DLD1 (cell line): ENCODE measurements around the gene KRTAP10-12.

Experiments
- in situ Hi-C: cut with HindIII; loops from 2 replicates; pipeline ENCODE4 v1.10.0; 2017; ENCODE audit warnings: low sequenced_read_pairs

The KRTAP10-12 gene

GRCh38 chr21:44710756-44711326, 13.9 kb downstream of the KRTAP10-12 start:
- in situ Hi-C loops, result no loop called here

- in situ Hi-C loops, result no loop called here
Measured at GRCh38 chr21:44711327-44712202, 14.6 kb downstream of the KRTAP10-12 start, which contains the start of gene TSPEAR. TSPEAR (minus strand) TSS chr21:44711572; CDS start chr21:44711514, 58 bp downstream.

- in situ Hi-C loops, result no loop called here
Measured at GRCh38 chr21:44712203-44713028, 15.4 kb downstream of the KRTAP10-12 start.

DNA sequence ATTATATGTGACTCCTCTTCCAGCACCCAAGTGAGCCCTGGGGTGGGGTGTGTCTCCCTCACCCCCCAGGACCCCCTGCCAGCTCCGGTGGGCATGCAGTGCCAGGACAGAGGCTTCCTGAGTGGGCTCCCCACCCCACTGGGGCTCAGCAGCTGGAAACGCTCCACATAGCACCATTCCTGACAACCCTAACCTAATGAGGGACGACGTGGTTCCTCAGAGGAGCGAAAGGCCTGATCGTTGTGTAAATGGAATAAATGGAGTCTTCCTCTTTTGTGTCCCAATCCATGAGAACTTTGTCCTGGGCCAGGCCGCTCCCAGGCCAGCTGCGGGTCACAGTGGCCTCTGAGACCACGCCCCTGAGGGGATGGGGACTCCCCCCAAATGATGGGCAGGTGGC, 16.2 kb downstream of the KRTAP10-12 start:
- in situ Hi-C loops, result no loop called here

DNA sequence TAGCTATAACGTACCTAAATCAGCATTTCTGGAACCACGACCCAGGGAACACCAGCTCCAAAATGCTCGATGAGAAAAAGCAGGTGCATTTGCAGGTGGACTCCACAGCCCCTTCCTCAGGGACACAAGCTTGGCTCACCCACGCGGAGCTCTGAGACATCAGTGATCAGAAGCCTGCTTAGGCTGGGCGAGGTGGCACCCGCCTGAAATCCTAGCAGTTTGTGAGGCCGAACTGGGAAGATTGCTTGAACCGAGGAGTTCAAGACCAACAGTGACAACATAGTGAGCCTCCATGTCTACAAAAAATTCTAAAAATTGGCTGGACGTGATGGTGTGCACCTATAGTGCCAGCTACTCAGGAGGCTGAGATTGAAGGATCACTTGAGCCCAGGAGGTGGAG, 16.9 kb downstream of the KRTAP10-12 start:
- in situ Hi-C loops, result no loop called here

DNA sequence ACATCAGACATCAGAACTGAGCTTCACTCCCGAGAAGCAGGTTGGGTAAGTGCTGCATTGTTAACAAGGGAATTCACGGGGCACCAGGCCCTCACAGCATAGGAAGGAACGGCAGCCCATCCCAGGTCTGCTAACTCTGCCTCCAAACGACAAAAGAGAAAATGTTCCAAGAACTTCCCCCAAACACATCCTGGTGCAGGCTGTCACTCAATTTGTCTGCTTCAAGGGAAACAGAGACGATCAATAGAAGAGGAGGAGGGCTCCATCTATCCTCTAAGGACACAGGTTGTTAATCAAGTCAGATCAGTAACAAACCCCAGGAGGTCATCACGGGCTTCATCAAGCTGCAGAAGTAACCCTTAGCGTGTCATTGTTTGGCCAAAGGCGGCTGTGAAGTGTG, 17.9 kb downstream of the KRTAP10-12 start:
- in situ Hi-C loops, result no loop called here

DNA sequence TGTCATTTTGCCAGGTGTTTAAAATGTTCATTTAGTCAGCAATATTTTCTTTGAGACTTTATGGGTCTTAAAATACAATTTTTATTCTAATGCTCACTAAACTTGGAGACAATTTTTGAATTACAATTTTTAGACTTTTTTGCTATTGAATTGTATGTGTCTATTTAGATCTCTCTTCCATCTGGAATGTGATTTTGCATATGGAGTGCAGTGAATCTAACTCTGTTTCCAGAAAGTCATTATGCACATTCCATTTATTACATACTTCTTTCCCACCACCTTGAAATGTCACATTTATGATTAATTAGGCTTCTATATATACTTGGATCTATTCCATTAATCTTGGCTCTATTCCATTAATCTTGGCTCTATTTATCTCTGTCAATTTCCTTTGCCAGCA, 20.0 kb downstream of the KRTAP10-12 start:
- in situ Hi-C loops, result no loop called here

DNA sequence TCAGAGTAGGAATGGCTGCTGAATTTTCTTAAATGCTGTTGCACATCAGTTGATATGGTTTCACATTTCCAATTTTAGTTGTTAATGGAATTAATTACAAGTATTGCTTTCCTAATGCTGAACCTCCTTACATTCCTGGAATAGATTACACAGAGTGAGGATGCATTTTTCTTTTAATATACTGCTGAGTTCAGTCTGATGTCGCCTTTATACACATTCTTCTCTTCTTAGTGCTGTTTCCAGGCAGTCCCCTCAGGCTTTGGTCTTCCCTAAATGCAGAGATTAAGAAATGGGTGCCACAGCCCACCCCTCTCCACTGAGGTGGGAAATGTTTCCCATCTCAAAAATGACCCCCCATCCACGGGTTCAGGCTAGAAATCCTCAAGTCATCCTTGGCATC, 21.1 kb downstream of the KRTAP10-12 start:
- in situ Hi-C loops, result no loop called here

DNA sequence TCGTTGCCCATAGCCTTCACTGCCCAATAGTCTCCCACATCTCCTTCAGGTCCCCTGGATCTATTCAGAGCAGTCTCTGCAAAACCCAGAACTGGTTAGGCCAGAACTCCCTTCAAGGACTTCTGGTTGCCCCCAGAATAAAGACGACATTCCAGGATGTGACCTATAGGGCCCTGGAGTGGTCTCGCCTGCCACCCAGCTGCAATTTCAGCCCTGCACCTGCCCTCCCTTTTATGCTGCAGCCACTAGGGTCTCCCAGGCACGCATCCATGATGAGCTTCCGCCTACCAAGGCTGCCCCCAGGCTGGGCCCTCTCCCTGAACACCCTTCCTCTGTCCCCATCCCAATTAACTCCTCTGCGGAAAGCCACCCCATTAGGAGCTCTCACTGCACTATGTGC, 21.6 kb downstream of the KRTAP10-12 start:
- in situ Hi-C loops, result no loop called here

DNA sequence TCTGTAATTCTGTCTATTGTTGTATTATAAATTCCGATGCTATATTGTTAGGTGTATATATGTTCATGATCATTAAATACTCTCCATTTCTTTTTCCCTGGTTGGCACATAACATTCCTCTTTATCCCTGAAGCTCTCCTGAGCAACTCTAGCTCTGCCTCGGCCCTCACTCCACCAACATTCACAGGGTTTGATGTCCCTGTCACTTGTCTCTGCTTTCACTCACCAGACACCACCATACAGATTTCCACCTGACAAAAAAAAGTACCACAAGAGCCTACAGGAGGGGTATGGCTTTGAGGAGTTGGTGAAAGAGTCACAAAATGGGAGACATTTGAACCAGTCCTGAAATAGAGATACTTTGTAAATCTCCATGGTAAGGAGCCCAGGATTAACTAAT, 23.2 kb downstream of the KRTAP10-12 start:
- in situ Hi-C loops, result no loop called here

GRCh38 chr21:44722731-44723130, 25.8 kb downstream of the KRTAP10-12 start:
- in situ Hi-C loops, result no loop called here

DNA sequence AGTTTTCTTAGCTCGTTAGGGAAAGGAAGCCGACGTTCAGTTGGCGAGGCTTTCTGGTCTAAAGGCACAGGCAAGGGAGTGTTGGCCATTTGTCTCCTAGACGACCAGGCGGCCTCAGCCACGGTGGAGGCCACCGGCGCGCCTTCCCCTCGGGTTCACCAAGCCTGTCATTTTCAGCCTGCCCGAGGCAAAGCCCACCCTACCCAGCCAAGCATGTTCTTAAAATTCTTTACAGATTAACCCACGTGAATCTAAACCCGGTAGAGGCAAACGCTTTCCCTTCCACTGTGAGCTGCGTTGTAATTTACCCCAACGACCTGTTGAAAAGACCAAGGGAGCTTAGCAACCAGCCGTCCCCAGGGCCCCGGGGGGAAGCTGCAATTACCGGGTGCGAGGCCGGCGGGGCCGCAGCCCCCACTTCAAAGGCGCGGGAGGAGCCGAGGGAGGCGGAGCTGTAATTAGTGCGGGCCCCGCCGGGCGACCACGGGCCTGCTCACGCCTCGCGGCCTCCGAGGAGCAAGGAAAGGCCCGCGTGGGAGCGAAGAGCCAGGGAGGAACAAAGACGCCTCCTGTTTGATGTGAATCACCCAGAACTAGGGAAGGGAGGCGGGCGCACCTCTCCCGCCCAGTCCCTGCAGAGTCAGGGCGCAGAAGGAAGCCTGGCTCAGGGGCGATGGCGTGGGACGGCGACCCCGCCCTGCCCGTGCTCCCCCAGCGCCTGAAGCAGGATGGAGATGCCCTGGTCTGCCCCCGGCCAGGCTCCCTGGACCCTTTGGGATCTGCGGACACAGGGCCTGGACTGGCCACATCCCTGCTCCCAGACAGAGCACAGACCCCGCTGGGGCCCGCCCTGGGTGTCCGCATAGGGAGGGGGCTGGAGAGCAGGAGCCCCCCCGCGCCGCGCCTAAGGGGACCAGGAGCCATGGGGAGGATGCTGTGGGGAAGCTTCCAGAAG, 26.5 kb downstream of the KRTAP10-12 start:
- in situ Hi-C loops, result no loop called here

GRCh38 chr21:44724196-44724595, 27.2 kb downstream of the KRTAP10-12 start:
- in situ Hi-C loops, result no loop called here

DNA sequence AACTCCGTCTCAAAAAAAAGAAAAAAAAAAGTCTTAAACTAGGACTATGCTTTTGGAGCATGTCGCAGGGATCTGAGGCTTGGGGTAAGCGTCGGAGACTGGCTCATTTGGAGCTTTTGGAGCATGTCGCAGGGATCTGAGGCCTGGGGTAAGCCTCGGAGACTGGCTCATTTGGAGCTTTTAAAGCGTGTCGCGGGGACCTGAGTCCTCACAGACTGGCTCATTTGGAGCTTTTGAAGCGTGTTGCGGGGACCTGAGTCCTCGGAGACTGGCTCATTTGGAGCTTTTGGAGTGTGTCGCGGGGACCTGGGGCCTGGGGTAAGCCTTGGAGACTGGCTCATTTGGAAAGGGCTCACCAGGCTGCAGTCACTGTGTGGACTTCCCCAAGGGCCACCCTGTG, 28.0 kb downstream of the KRTAP10-12 start:
- in situ Hi-C loops, result no loop called here

GRCh38 chr21:44726826-44727225, 29.9 kb downstream of the KRTAP10-12 start:
- in situ Hi-C loops, result no loop called here

DNA sequence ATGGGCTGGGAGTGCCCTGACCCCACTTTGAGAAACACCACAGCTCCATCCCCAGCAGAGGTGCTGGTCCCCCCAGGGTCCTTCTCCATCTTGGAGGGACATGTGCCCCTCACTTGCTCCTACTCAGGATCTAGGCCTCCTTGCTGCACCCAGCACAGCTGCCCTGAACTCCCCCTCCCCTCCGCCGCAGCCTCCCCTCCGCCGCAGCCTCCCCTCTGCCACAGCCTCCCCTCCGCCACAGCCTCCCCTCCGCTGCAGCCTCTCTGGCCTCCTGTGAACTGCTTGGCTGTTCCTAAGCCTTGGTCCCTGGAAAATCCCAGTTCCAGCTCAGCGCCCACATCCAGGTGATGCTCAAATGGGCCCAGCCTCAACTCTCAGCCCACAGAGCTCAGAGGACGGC, 30.3 kb downstream of the KRTAP10-12 start:
- in situ Hi-C loops, result no loop called here

GRCh38 chr21:44727757-44728156, 30.8 kb downstream of the KRTAP10-12 start:
- in situ Hi-C loops, result no loop called here

- in situ Hi-C loops, result no loop called here
Measured at GRCh38 chr21:44728716-44729115, 31.7 kb downstream of the KRTAP10-12 start.

DNA sequence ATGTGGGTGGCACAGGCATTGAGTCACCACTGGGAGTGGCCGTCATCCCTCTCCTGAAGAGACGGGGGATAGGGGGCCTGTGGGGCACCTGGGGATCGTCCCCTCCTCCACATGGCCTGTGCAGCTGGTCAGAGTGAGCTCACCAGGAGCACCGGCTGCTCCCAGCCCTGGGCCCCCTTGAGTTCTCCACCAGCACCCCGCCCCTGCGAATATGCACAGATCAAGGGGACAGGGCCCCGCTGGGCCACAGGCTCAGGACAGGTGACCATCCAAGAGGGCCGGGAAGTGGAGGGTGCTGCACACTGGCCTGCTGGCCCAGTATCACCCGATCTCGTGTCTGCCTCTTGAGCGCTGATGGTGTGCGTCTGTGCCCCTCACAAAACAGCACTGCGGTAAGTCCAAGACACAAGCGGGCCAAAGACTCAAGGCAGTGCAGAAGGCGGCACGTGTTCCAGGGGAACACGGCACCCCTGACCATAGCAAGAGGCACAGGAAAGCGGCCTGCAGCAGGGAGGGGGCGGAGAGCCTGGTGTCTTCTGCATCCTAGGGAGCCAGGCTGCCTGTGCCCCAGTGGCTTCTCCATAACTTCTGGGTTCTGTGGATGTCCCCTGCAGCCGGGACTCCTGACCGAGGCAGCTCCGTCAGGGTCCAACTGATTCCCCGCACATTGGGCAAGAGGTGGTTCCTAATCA, 32.5 kb downstream of the KRTAP10-12 start:
- in situ Hi-C loops, result no loop called here

GRCh38 chr21:44730028-44730395, 33.0 kb downstream of the KRTAP10-12 start:
- in situ Hi-C loops, result no loop called here
